Measurements from ENCODE around the gene ZBTB5.

Gene ZBTB5

DNA sequence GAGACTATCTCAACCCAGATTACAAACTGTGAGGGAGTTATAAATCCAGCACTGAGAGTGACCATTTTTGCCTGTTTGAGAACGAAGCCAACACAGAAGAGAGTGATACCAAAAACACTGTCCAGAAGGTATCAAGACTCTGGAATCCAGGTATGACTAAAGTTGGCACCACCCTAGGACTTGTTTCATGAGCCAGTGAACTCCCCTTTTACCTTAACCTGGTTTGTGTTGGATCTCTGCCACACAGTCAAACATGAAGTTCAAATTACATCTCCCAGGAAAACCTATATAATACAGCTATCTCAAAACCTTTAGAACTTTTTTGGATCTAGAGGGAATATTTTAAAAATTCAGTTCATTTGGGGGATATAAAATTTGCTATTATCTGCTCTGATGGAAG, 11.4 kb downstream of the ZBTB5 start:
- DNase-seq (ENCODE audit: low read depth in 1 of 2, low spot score in 1 of 2), result no peak

DNA sequence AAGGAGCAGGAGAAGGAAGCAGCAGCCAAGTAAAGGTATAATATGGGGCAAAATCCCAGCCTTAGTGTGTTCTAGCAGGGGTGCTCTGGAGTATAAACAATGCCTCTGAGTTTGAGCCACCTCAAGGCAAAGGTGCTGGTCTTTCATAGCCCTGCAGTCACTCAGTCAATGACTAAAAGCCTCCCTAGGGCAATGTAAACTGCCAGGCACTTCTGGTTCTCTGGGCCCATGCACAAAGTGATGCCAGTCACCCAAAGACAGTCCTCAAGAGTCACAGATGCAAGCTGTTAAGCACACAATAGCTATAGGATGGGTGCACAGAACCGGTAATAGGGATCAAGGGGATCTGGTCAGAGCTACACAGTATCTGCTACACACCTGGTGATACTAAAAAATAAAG, 12.6 kb downstream of the ZBTB5 start:
- no peak for DNase-seq (ENCODE audit: low read depth in 1 of 2, low spot score in 1 of 2)

DNA sequence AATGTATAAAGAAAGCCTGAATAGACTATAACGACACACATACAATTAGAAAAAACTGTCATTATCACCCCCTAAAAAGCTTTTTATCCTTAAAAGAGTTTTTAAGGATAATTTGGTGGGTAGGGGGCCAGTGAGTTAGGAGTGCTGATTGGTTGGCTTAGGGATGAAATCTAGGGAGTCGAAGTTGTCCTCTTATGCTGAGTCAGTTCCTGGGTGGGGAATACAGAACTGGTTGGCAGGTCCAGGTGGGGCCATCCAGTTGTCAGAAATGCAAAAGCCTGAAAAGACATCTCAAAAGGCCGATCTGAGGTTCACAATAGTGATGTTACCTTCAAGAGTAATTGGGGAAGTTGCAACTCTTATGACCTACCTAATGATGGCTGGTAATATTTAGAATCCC, 13.6 kb downstream of the ZBTB5 start:
- no peak for DNase-seq (ENCODE audit: low read depth in 1 of 2, low spot score in 1 of 2)

DNA sequence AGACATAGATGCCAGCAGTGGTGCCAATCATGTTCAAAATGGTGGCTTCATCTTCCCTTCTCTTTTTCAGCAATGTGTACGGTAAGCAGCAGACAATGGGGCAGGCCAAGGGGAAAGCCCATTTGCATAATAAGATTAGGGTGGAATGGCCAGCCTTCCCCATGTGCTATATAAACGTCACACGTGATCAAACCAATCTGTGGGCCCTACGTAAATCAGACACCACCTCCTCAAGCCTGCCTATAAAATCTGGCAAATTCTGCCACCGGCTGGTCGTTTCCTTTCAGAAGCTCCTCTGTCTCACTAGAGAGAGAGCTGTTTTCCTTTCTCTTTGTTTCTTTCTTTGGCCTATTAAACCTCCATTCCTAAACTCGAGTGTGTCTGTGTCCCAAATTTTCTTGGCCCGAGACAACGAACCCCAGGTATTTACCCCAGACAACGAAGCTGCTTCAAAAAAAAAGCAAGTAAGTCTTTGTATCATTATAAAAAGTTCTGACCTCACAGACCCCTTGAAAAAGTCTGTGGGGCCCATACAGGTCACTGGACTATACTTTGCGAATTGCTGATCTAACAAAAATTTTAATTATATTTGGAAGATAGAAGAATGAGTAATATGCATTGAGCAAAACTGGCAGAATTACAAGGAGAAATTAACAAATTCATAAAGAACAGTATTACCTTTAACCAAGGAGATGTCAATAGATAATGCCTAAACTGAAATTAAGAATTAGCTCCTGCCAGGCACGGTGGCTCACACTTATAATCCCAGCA, 15.2 kb downstream of the ZBTB5 start:
- DNase-seq (ENCODE audit: low read depth in 1 of 2, low spot score in 1 of 2), result no peak

DNA sequence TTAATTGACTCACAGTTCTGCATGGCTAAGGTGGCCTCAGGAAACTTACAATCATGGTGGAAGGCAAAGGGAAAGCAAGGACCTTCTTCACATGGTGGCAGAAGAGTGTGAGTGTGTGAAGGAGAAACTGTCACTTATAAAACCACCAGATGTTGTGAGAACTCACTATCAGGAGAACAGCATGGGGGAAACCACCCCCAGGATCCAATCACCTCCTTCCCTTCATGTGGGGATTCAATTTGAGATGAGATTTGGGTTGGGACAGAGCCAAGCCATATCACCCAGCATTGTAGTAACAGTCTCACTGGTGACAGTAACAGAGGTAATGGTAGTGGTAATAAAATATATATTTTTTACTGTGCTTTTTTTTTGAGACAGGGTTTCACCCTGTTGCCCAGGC, 18.1 kb downstream of the ZBTB5 start:
- no peak for DNase-seq (ENCODE audit: low read depth in 1 of 2, low spot score in 1 of 2)

DNA sequence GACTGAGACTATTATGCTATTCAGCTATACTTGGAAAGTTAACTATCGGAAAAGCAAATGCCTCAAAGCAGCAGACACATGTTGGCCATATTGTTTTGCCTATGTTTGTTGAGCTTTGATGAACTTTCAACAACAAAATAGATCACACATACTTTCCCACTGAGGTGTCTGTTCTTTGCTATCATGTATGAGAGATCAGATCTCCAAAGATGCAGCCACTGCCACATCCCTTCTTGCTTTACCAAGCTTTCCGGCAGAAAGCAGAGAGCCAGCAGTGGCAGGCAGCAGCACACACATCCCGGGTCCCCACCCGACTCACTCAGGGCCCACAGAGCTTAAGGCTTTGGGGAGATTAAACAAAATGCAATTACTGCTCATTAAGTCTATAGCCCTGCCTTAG, 18.8 kb downstream of the ZBTB5 start:
- DNase-seq (ENCODE audit: low read depth in 1 of 2, low spot score in 1 of 2), result no peak

DNA sequence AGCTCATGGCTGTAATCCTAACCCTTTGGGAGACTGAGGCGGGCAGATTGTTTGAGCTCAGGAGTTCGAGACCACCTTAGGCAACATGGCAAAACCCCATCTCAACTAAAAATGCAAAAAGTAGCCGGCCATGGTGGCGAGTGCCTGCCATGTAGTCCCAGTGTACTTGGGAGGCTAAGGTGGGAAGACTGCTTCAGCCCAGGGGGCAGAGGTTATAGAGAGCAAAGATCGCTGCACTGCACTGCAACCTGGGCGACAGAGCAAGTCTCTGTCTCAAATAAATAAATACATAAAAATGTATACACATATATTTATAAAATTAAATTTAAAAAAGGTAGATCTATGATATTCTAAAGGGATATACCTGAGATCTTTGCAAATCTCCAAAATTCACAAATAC, 19.4 kb downstream of the ZBTB5 start:
- no peak for DNase-seq (ENCODE audit: low read depth in 1 of 2, low spot score in 1 of 2)

DNA sequence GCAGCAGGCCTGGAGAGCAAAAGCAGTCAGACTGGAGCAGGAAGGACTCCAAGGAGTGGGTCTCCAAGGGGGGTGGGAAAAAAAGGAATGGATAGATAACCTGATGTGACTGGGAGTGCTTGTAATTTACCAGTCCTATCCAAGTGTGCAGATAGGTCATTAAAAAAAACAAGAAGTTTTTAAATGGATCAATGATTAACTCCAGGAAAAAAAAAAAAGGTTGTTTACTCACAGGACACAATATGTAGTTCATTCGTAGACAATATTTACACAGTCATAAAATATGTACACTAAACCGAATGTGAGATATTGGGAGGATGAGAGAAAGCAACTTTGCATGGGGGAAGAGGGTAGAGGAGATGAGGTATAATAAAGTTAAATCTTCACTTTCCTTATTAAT, 20.4 kb downstream of the ZBTB5 start:
- no peak for DNase-seq (ENCODE audit: low read depth in 1 of 2, low spot score in 1 of 2)

DNA sequence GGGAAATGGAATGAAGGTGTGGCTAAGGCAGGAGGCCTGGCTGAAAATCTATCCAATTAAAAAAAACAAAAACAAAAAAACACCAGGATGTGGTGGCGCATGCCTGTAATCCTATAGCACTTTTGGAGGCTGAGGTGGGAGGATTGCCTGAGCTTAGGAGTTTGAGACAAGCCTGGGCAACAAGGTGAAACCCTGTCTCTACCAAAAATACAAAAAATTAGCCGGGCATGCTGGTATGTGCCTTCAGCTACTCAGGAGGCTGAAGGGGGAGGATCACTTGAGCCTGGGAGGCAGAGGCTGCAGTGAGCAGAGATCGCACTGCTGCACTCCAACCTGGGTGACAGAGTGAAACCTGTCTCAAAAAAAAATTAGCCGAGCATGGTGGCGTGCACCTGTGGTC, 21.7 kb downstream of the ZBTB5 start:
- DNase-seq (ENCODE audit: low read depth in 1 of 2, low spot score in 1 of 2), result no peak

DNA sequence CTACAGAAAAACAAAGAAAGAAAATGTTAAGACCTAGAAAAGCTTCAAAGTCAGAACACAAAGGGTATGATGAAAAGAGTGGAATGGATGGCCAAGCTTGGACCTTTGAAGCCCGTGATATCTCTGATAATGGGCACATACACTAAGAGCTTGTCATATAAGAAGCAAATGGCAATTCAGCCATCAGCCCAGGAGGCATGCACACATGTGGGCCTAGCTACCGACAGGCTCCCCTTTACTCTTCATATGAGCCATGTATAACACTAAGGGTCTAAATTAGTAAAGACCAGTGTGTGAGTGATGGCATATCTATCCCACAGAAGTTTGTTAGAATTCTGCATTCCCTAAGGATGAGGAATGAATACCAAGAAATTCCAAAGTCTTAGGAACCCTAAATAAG, 22.7 kb downstream of the ZBTB5 start:
- no peak for DNase-seq (ENCODE audit: low read depth in 1 of 2, low spot score in 1 of 2)

DNA sequence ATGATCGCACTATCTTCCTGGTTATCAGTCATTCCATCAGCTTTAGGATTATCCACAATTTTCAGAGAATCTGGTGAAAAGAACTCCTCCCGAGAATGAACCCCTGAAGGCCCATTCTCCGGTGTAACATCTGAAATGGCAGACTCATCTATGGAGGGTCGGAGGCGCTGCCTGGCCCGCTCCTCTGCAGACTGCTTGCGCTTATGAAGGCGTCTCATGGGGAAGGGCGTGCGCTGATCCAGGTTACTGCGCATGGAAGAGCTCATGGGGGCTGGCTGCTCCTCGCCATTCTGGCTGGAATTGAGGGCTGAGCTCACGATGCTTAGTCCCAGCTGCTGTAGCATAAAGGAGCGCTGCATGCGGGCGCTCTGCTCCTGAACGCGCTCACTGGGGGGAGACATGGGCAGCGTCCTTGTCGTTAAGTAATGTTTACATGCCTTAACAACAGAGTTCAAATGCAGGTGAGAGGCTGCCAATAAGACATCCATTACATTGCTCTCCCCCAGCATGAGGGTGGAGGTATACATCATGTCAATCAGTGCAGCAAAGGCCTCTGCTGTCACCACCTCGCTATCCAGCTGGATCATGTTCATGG, 23.4 kb downstream of the ZBTB5 start:
- no peak for DNase-seq (ENCODE audit: low read depth in 1 of 2, low spot score in 1 of 2)

DNA sequence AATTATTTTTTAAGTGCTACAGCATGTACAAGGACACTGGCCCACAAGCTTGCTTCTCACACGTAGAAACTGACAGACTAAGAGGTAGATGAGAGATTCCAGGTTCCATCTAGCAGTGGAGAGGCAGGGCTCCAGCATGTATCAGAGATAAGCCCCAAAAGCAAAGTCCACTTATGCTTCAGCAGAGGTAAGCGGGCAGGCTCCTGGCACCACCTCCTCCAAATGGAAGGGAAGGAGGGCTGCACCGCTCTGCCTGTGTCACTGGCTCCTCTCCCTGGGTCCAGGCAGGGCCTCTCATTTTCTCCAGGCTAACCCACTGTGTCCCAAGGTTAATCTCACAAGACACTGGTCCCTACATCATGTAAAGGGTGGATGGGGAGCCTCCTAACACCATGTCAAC, 26.9 kb downstream of the ZBTB5 start:
- DNase-seq (ENCODE audit: low read depth in 1 of 2, low spot score in 1 of 2), result no peak

DNA sequence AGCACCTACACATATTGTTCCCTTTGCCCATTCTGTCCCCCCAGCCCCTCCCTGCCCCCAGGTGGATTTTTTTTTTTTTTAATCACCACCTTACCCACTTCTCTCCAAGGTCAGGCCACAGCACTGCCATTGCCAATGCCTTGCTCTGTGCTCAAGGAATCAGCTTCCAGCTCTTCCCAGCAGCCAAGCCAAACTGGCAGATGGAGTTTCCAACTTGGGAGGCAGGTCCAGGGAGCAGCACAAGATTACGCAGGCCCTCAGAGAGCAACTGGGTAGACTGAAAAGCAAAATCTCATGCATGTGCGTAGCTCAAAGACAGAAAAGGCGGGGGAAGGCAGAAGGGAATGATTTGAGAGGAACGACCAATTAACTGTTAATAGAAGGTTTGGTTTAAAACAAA, 27.6 kb downstream of the ZBTB5 start:
- DNase-seq (ENCODE audit: low read depth in 1 of 2, low spot score in 1 of 2), result no peak

DNA sequence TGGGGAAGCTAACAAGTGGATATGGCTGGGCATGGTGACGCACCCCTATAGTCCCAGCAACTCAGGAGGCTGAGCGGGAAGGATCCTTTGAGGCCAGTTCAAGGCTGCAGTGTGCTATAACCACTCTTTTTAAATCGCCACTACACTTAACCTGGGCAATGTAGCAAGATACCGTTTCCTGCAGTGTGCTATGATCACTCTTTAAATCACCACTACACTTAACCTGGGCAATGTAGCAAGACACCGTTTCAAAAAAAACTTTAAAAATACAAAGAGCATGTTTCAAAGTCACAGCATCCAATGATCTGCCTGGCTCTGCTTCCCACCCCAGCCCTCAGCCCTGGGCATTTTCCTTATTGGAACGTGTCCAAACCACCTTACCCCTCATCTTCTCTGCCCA, 28.2 kb downstream of the ZBTB5 start:
- no peak for DNase-seq (ENCODE audit: low read depth in 1 of 2, low spot score in 1 of 2)

DNA sequence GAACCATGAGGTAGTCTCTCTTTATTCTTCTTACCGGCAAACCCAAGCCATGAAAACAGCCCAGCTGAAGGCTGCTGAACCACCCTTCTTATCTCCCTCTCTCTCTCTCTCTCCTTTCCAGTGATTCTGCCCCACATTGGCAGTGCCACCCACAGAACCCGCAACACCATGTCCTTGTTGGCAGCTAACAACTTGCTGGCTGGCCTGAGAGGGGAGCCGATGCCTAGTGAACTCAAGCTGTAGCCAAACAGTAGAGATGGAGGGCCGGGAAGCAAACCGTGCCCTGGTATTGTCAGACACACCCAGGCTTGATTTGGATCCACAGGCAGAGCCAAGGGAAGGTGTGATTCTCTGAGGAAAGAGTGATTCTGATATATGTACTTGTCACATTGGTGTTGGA, 28.7 kb downstream of the ZBTB5 start:
- DNase-seq (ENCODE audit: low read depth in 1 of 2, low spot score in 1 of 2), result no peak

DNA sequence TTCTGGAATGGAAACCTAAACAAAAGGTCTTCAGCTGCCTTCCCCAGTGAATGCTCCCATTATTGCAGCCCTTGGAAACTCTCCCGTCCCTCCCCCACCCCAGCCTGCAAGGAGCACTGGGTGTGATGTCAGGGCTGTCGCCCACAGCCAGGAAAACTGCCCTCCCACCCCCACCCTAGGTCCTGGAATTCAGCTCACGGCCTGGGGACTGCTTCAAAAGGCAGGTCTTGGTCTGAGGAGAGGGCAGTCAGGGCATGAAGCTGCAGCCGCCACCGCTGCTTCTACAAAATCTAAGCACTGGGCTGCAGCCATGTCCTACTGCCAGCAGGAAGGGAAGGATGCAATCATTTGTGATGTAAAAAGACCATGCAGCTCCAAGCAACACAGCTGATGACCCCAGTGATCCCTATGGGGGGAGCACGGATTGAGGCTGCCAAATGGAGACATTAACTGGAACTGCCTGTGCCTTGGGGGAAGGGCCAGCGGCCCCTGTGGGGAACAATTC, 31.3 kb downstream of the ZBTB5 start:
- DNase-seq (ENCODE audit: low read depth in 1 of 2, low spot score in 1 of 2), result no peak

DNA sequence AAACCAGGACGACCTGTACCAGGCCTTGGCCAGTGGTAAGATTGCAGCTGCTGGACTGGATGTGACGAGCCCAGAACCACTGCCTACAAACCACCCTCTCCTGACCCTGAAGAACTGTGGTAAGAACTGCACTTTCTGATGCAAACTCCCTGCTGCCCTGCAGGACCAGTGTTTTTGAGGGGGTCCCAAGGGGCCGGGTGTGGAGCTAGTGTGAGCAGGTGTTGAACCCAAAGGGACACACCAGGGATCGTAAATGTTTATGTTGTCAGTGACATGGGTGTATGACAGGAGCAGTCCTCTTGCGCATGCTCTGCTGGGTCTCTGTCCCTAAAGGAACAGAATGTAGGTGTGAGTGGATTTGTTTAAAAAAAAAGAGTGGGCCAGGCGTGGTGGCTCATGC, 33.2 kb downstream of the ZBTB5 start:
- DNase-seq (ENCODE audit: low read depth in 1 of 2, low spot score in 1 of 2), result no peak

DNA sequence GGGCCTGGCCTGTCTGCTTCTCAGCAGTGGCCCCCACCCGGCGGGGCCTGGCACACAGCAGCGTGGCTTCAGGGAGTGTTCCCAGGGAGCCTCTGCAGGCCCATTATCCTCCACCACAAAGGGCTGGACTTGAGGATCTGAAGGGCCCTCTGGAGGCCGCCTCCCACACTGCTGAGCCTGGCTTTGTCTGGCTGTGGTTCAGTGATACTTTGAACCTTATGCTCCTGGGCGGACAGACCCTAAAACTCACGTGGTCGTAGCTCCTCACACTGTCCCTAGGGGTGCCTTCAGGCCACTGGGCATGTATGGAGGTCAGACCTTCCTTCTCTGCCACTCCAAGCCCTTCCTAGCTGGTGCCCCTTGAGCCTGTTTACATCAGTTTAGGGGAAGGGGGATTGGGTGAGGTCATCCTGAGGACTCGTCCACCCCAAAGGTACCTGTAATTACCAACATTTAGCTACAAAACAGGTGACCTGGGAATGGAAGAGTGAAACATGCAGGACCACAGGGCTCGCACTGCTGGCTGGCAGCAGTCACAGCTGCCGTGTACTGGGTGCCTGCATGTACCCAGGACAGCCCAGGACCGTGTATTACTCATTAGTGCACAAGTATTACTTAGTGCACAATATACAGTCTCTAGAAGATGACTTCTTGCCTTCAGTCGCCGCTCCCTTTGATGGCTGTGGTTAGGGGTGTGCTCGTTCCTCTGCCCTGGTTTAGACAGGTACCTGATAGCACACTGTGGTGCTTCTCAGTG, 34.2 kb downstream of the ZBTB5 start:
- no peak for DNase-seq (ENCODE audit: low read depth in 1 of 2, low spot score in 1 of 2)

DNA sequence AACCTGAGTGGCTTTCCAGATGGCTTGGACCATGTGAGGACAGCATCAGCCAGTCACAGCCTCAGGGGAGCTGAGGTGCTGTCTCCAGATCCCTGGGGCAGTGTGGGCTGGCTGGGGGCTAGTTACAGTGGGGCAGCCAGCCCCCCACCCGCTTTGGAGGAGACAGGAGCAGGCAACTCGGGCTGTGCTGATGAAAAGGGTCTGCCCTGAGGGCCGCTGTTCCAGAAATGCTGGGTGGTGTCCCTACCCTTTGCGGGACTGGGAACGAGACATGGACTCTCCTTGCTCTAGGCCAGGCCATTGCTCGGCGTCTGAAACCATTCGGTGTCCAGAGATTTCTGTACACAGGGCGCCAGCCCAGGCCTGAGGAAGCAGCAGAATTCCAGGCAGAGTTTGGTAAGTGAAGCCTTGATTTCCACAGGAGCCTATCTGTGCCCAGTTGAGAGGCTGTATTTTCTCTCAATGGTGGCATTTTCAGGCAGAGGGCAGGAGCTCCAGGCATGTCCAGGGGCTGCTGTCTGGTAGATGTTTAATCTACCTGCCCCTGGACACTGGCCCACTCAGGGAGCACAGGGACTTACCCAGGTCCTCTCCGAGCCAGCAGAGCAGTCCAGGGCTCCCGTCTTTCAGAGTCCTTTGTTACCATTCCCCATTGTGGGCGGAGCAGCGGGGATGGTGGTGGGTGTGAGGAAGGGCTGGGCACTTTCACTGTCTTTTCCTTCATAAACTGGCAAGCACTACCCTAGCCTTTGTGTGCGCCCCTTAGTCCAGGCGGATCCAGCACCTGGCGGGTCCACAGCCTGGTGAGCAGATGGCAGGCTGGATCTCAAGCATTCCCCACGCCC, 35.6 kb downstream of the ZBTB5 start:
- DNase-seq (ENCODE audit: low read depth in 1 of 2, low spot score in 1 of 2), result no peak

DNA sequence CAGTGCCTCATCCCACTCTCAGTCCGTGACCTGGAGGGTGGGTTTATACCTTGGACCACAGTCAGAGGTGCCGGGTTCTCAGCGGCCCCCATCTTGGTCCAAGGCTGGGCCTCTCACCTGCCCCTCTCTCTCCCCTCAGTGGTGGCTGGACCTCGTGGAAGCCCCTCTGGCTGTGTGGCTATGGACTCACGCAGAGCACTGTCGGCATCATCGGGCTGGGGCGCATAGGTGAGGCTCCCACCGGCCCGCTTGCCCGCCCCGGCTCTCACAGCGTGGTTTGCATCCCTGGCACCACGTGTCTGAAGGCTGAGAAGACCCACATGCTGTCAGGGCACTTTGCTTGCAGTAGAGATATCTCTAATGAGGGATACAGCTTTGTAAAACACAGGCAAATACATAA, 36.9 kb downstream of the ZBTB5 start:
- no peak for DNase-seq (ENCODE audit: low read depth in 1 of 2, low spot score in 1 of 2)

DNA sequence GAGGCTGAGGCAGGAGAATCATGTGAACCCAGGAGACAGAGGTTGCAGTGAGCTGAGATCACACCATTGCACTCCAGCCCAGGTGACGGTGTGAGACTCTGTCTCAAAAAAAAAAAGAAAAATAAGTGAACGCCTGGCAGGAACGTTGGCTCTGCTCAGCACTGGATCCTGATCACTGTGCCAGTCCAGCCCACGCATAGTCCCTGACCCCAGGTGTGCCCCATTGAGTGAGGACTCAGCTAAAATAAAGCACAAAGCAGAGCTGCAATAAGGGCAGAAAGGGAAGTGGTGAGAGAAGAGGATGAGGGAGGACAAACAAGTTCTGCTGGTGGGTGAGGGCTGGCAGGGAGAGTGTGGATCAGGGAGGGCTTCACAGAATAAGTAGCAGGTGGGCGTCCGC, 38.4 kb downstream of the ZBTB5 start:
- DNase-seq (ENCODE audit: low read depth in 1 of 2, low spot score in 1 of 2), result no peak

Measured in activated T-helper 1 cell treated with anti-CD3 and anti-CD28 coated beads, Interleukin-2, amount 50 U/mL, for 16 hours (primary cell).